GM12878 (cell line): ENCODE results near the gene CD86. TPM values are rescaled to one million over a fixed set of nuclear protein-coding genes. Genes with fewer than 3 reads are reported as not detected.

Source experiments
- CBX5 ChIP-seq: sonication (generic); IDR thresholded peaks from 2 replicates; pipeline ENCODE4 v1.6.1; 2016; ENCODE audit warnings: low read depth, moderate library complexity, mild to moderate bottlenecking, inconsistent platforms
- CHD1 ChIP-seq: IDR thresholded peaks from 2 replicates; pipeline ENCODE4 v1.6.1; 2012; ENCODE audit warnings: low read depth, low read length, improper control_type of control experiment
- HDAC2 ChIP-seq: fragments of 200-600 bp; sonication (generic); IDR thresholded peaks from 2 replicates; pipeline ENCODE4 v1.6.1; 2017
- MEF2B ChIP-seq: fragments of 450-650 bp; IDR thresholded peaks from 2 replicates; pipeline ENCODE4 v1.6.1; 2018; ENCODE audit warnings: mild to moderate bottlenecking, moderate library complexity; ENCODE audit not compliant: partially characterized antibody, poor library complexity, severe bottlenecking
- MTA3 ChIP-seq: IDR thresholded peaks from 2 replicates; pipeline ENCODE4 v1.6.1; 2012; ENCODE audit warnings: low read length, inconsistent platforms, borderline replicate concordance
- NR2F1 ChIP-seq: fragments of 450-650 bp; conservative IDR thresholded peaks from 2 replicates; pipeline ENCODE4 v1.6.1; 2017; ENCODE audit warnings: mild to moderate bottlenecking
- PAX8 ChIP-seq: fragments of 450-650 bp; IDR thresholded peaks from 2 replicates; pipeline ENCODE4 v1.6.1; 2017; ENCODE audit warnings: mild to moderate bottlenecking, moderate library complexity
- POLR2AphosphoS5 ChIP-seq: IDR thresholded peaks from 2 replicates; pipeline ENCODE4 v1.6.1; 2011; ENCODE audit warnings: mild to moderate bottlenecking, low read length, inconsistent platforms
- PRDM15 ChIP-seq: fragments of 450-650 bp; formaldehyde crosslinking; IDR thresholded peaks from 2 replicates; pipeline ENCODE4 v1.4.0; 2020; ENCODE audit warnings: mild to moderate bottlenecking, moderate library complexity
- SMARCA5 ChIP-seq: fragments of 450-650 bp; IDR thresholded peaks from 2 replicates; pipeline ENCODE4 v1.6.1; 2017; ENCODE audit warnings: mild to moderate bottlenecking
- SP1 ChIP-seq: IDR thresholded peaks from one replicate; pipeline ENCODE4 v1.6.1; 2011; ENCODE audit warnings: low read depth, low read length
- TBL1XR1 ChIP-seq: IDR thresholded peaks from 2 replicates; pipeline ENCODE4 v1.6.1; 2012; ENCODE audit warnings: low read depth, low read length, improper control_type of control experiment
- TCF12 ChIP-seq: IDR thresholded peaks from 2 replicates; pipeline ENCODE4 v1.6.1; 2011; ENCODE audit warnings: low read depth, mild to moderate bottlenecking, low read length
- TCF7 ChIP-seq: IDR thresholded peaks from 2 replicates; pipeline ENCODE4 v1.6.1; 2014; ENCODE audit warnings: antibody characterized with exemption, borderline replicate concordance
- USF1 ChIP-seq: IDR thresholded peaks from 2 replicates; pipeline ENCODE4 v1.6.1; 2011; ENCODE audit warnings: borderline replicate concordance, low read depth, mild to moderate bottlenecking, moderate library complexity, mixed read lengths, low read length; ENCODE audit not compliant: insufficient read depth; ENCODE audit errors: extremely low read length
- YBX1 ChIP-seq: fragments of 450-650 bp; IDR thresholded peaks from 2 replicates; pipeline ENCODE4 v1.6.1; 2016; ENCODE audit warnings: antibody characterized with exemption
- polyA plus RNA-seq, 11 experiments: library from polyadenylated mRNA; depleted of rRNA in 4 of 11; unstranded in 6 of 11; stranded (reverse) in 5 of 11; fragments of >200 nt; fragmentation: Nextera tagmentation in 4 of 11; fragmentation: Illumina TruSeq in 1 of 11; extraction: Ambion mirVana in 4 of 11; extraction: Trizol in 1 of 11; gene quantifications; 1 replicate in 1 of 11; 2 replicates in 10 of 11; pipeline versions ENCODE4 v1.2.1 to v1.2.3, GENCODE V29; 2011 to 2016; ENCODE audit warnings: inconsistent platforms in 2 of 11, missing spikeins in 2 of 11, low read depth in 1 of 11
- total RNA-seq, 4 experiments: library from RNA; depleted of rRNA in 3 of 4; stranded (reverse); fragments of >200 nt in 3 of 4; fragmentation: Illumina TruSeq in 1 of 4; extraction: Trizol in 1 of 4; gene quantifications; 2 replicates each; pipeline versions ENCODE4 v1.2.1 to v1.2.3, GENCODE V29; 2013 to 2021
- TF ChIP-seq, protein P1 (sequence below): fragments of 450-650 bp; IDR thresholded peaks from 2 replicates; pipeline ENCODE4 v1.6.1; 2016; ENCODE audit warnings: mild to moderate bottlenecking, moderate library complexity, borderline replicate concordance

Gene CD86
- total and polyA plus RNA-seq, 10 of the 15 experiments (the other 5 are each of a cell fraction or from before 2014, with no cell fraction given): 40.9 to 100 (median 55.5) TPM

DNA sequence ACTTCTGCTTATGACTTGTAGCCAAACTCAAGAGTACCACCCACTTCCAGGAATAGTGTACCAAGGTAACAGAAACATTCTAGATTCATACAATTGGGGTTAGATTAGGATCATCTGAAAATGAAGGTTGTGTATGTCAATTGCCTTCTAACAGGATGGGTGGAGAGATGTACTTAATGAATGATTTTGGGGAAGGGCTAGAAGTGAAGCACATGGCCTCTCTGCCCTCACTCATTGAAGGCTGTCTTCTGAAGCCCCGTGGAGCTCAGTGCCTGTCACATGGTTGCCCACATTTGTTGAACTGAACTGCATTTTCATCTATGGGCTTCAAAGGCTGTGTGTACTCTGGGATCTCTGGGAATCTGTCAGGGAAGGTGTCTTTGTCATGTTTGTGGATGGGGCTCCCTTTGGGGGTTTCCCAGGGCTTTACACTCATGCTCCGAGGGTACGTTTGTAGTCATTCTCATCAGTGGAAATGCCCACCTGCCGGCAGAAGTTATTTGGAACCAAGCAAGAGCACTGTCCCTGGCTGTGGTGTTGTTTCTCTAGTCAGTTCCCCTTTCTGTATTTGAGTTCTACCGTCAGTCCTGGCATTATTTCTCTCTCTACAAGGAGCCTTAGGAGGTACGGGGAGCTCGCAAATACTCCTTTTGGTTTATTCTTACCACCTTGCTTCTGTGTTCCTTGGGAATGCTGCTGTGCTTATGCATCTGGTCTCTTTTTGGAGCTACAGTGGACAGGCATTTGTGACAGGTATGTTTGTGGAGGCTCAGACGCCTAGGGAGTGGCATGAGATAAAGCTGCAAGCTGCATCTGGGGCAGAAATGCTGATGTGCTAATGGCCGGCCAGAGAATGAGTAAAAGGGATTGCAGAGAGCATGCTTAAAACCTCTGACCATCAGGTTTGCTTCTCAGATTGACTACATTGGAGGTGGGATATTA is 22.4 kb downstream of the CD86 start (continued):
- TF ChIP-seq, protein P1, sequence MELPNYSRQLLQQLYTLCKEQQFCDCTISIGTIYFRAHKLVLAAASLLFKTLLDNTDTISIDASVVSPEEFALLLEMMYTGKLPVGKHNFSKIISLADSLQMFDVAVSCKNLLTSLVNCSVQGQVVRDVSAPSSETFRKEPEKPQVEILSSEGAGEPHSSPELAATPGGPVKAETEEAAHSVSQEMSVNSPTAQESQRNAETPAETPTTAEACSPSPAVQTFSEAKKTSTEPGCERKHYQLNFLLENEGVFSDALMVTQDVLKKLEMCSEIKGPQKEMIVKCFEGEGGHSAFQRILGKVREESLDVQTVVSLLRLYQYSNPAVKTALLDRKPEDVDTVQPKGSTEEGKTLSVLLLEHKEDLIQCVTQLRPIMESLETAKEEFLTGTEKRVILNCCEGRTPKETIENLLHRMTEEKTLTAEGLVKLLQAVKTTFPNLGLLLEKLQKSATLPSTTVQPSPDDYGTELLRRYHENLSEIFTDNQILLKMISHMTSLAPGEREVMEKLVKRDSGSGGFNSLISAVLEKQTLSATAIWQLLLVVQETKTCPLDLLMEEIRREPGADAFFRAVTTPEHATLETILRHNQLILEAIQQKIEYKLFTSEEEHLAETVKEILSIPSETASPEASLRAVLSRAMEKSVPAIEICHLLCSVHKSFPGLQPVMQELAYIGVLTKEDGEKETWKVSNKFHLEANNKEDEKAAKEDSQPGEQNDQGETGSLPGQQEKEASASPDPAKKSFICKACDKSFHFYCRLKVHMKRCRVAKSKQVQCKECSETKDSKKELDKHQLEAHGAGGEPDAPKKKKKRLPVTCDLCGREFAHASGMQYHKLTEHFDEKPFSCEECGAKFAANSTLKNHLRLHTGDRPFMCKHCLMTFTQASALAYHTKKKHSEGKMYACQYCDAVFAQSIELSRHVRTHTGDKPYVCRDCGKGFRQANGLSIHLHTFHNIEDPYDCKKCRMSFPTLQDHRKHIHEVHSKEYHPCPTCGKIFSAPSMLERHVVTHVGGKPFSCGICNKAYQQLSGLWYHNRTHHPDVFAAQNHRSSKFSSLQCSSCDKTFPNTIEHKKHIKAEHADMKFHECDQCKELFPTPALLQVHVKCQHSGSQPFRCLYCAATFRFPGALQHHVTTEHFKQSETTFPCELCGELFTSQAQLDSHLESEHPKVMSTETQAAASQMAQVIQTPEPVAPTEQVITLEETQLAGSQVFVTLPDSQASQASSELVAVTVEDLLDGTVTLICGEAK: no peak
- TF ChIP-seq YBX1 (no peak), MTA3 (peak; percentile 80; the same call in 1 of the 2 replicates), NR2F1 (0 out of 2 replicates have a peak, but pooled peaks have one; percentile 15), MEF2B (no peak), PAX8 (no peak), CBX5 (0 out of 2 replicates have a peak, but pooled peaks have one; percentile 57), SMARCA5 (0 out of 2 replicates have a peak, but pooled peaks have one; percentile 7), USF1 (peak; percentile 2), PRDM15 (CRISPR knock-in tag) (no peak), TCF12 (0 out of 2 replicates have a peak, but pooled peaks have one; percentile 25), POLR2AphosphoS5 (peak; percentile 87), CHD1 (0 out of 2 replicates have a peak, but pooled peaks have one; percentile 0), TBL1XR1 (0 out of 2 replicates have a peak, but pooled peaks have one; percentile 43), HDAC2 (no peak), TCF7 (no peak), SP1 (no peak)
